Anterior cingulate cortex (tissue), 58 donors: ENCODE results near the gene NOMO2.
"Not testable (repeated sequence)": the region's sequence is repeated elsewhere in the genome, so short reads cannot be mapped to it uniquely, and the experiment has no call there.

Experiments
- DNase-seq, 58 donors: peaks; one replicate each; lab custom pipeline; 2025; lab: John Stamatoyannopoulos, UW

Gene NOMO2

DNA sequence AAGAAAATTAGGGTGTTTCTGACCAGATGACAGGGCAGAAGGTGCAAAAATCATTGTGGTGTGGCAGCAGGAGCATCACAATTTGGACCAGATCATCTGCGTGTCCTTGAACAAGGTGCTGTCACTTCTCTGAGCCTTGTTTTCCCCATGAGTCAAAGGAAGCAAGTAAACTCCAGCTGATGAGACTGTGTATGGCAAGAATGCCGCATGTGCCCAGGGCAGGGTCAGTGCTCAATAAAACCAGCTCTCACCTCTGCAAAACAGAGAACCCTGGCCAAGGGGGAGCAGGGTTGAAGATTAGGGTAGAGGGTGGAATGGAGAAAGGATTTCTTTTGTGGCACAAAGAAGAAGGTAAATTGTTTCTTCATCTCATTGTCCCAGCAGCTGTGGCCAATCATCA, 17.4 kb upstream of the NOMO2 start:
- DNase-seq, result not testable (repeated sequence)

DNA sequence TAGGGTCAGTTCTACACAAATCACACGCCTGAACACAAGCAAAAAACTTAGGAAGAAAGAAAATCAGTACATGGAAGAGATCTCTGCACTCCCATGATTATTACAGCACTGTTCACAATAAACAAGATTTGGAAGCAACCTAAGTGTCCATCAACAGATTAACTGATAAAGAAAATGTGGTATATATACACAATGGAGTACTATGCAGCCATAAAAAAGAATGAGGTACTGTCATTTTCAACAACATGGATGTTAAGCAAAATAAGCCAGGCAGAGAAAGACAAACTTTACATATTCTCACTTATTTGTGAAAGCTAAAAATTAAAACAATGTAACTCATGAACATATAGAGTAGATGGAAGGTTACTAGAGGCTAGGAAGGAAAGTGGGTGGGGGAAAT, 16.0 kb upstream of the NOMO2 start:
- not testable (repeated sequence) for DNase-seq

DNA sequence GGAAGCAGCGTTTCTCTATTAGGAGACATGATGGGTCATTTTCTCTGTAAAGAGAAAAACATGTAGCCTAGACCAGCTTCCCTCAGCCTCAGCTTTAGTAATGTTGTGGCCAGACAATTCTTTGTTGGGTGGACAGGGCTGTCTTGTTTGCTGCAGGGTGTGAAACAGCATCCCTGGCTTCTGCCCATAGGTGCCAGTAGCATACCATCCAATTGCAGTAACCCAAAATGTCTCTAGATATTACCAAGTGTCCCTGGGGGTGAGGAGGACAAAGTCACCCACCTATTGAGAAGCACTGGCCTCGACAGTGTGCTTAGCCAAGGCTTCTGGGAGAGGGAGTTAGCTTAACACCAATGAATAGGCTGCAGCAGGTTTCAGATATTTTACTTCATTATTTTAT, 14.0 kb upstream of the NOMO2 start:
- DNase-seq, result not testable (repeated sequence)

DNA sequence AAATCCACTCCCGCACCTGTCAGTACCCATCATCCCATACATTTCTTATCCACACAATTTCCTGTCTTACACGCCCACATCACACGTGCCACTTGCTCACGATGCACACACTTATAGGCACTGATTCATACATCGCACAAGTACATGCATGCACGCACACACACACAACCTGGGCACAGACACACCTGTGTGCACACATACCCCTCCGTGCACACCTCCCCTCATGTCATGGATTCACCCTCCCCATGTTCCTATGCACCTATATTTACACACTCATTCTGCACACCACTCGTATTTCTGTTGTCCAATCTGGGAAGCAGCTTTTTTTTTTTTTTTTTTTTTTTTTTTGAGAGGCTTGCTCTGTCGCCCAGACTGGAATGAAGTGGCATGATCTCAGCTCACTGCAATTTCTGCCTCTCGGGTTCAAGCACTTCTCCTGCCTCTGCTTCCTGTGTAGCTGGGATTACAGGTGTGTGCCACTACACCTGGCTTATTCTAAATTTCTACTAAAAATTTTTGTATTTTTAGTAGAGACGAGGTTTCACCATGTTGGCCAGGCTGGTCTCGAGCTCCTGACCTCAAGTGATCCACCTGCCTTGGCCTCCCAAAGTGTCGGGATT, 13.5 kb upstream of the NOMO2 start:
- not testable (repeated sequence) for DNase-seq

DNA sequence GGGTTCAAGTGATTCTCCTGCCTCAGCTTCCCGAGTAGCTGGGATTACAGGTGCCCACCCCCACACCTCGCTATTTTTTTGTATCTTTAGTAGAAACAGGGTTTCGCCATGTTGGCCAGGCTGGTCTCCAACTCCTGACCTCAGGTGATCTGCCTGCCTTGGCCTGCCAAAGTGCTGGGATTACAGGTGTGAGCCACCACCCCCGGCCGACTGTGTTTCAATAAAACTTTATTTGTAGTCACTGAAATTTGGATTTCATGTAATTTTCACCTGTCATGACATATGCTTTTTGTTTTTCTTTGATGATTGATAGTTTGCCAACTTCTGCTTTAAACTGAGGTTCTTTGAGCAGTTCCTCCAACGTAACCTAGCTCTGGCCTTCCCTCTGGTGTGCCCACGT, 12.0 kb upstream of the NOMO2 start:
- not testable (repeated sequence) for DNase-seq

DNA sequence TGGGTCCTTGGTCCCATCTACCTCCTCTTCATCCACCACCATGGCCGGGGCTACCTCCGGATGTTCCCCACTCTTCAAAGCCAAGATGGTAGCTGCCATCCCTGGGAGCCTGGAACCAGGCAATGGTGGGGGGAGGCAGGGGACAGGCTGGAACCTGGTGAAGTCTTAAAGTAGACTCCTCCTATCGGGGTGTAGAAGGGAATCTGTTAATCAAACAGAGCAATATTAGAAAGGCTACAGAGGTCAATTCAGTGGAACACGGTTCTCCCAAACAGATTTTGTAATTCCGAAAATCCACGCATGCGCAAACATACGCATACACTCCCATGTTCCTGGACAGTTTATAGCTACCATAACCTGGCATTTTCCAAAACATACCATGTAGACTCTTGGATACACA, 11.1 kb upstream of the NOMO2 start:
- not testable (repeated sequence) for DNase-seq

DNA sequence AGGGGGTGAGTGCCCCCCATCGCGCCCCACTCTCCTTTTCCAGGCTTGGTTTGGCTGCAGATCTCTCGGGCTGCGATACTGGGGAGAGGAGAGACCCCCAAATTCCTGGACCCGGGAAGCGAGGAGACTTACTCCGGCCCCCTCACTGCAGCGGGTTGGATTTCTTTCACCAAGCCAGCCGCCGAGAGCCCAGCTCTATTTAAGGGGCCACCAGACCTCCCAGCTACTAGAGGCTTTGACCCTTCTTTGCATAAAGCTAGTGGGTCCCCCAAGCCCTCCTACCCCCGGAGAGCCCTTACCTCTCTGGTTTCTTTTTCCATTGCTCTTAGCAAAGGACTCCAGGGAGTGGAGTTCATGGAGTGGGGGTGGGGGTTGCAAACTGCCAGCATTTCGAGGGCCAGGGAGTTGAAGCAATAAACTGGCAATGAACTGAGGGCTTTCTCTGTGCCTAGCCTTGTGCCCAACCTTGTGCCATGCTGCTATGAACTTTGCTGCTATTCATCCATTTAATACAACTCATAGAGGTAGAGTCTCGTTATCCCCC, 9.5 kb upstream of the NOMO2 start:
- not testable (repeated sequence) for DNase-seq

DNA sequence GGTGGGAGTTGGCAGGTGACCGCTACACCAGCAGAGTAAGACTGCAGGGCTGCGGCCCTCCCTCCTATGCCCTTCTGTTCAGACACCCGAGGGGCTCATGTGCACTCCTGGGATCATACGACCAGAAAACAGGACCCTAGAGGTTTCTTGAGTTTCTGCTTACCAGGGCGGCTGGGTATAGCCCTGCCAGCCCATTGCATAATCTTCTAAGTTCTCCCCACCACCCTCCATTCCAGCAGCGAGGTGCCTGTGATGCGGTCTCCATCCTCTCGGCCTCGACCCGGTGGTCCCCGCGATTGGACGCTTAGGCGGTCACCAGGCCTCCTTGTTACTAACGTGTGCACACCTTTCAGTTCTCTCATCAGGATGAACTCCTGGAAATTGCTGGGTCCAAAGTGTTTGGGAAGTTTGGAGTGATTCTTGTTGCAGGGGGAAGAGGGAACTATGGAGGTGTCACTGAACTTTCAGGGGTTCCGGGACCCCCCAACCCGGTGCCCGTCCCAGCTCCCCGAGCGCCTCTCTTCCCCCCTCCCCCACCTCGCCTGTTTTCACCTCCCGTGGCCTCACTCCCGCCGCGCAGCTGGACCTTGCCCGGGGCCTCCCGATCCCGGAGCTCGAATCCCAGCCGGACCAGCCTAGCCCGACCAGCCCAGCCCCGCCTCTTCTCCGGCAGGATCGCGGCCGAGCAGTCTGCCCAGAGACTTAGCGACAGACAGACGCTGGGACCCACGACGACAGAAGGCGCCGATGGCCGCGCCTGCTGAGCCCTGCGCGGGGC, 8.8 kb upstream of the NOMO2 start:
- DNase-seq, result not testable (repeated sequence)

DNA sequence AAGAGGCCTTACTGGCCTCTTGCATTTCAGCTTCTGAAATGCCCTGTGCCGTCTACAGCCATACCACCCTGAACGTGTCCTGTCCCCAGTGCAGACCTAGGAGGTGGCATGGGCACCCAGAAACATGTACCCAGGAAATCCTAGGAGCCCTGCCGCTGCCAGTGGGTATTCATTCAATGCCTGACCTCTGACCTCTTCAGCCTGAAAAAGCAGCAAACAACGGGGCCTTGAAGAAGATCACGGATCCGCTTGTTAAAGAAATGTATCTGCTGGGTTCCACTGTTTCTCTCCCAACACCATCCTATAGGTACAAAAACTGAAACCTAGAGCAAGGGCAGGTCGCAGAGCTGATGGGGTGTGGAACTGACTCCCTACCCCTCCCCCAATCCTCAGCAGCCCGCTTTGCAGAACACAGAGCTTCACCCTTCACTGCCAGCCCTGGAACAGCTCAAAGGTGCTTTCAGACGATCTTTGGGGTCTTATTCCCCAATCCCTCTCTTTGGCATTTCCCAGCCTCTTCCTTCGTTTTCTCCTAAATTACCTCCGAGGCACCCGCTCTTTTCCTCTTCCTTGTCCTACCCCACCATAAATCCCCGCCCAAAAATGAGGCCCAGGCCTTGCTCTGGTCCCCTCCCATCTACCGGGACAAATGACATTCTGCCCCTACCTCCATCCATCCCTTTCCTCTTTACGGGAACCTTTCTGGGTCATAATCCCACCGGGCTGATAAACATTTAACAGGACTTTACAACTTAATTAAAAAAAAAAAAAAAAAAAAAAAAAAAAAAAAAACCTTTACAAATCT, 1.3 kb downstream of the NOMO2 start:
- not testable (repeated sequence) for DNase-seq

DNA sequence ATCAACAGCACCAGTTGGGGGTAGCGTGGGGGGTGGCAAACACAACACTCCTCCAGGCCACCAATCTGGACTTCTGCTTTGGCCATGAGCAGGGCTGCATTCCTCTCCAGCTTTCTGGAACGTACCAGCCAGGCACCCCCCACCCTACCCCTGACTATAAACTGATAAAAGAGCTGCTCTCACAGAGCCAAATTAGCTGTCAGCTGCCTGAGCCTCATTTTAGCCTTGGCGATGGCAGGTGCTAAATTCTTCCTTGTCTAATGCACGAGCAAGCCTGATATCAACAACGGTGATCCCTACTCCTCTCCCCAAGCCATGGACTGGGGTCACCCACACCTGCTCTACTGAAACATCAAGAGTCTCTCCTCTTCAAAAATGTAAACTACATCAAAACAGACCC, 8.2 kb downstream of the NOMO2 start:
- not testable (repeated sequence) for DNase-seq

DNA sequence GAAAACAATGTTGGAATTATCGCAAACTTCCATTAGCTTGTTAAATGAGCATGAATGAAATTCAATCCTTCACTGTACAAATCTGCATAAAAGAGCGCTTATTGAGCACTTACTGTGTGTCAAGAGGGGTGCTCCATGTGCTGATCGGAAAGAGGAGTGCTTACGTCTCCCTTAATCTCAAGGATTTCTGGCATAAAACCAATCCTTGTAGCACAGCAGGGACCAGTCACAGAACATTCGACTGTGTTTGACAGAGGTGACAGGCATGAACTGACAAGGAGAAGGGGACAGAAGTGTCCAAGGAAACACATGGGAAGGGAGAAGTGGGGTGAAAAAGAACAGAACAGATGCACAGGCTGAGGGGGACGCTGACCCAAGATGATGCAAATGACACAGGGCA, 14.5 kb downstream of the NOMO2 start:
- DNase-seq, result not testable (repeated sequence)

DNA sequence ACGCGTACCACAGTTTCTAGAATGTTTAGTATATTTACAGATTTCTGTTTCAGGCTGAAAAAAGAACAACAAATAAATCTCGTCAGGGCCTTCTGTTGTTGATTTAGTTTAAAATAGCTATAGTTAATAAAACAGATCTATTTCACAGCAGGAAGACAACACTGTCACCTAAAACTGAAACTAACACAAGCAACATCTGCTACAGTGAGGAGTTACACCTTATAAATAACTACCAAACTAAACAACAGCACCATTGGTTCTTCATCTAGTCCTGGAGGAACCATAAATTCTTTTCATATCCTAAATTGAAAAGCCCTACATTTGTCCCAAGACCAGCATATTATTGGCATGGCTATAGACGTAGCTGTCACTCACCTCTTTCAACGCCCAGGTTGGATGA, 15.0 kb downstream of the NOMO2 start:
- not testable (repeated sequence) for DNase-seq

DNA sequence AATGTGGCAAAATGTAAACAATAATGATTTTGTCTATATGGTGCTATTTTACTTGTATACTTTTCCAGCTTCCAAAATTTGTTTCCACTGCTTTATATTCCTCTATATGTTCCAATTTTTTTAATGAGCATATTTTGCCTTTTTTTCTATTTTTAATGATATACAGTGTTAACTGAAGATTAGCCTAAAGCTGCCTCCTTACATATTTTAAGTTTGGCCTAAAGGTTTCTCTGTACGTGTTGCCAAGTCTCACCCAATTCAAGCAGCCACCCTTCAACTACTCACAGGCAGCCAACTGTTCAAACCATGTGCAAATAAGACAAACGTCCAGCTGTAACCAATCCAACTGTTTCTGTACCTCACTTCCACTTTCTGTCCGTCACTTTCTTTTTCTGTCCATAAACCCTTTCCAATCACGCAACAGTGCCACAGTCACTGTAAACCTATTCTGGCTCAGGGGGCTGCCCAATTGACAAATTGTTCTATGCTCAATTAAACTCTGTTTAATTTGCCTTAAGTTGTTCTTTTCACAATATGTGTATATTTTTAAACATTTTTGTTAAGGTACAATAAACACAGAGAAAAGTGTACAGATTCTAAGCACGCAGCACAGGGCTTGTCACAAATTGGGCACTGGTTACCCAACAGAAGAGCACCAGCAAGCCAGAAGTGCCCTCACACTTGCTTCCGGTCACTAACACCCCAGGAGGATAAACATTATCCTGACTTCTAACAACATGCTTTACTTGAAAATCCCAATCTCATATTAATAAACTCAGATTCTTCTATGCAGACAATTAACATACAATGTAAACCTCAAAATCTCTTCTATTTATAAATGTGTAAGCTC, 17.4 kb downstream of the NOMO2 start:
- not testable (repeated sequence) for DNase-seq

DNA sequence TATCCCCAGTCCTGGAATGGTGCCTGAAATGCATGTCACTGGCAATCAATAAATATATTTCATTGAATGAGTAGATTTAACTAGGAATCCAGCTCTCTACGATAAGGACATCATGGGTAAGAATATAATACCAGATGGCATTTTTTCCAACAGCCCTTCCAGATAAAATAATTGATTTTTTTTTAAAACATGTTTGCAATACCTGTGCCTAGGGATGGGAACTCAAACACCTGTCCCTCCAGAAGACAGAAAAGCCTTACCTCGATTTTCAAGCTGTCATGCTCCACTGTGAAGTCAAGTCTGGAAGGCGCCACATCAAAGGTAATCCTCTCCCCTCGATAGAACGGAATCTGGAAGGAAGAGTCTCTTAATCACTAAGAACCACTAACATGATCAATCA, 20.0 kb downstream of the NOMO2 start:
- not testable (repeated sequence) for DNase-seq

DNA sequence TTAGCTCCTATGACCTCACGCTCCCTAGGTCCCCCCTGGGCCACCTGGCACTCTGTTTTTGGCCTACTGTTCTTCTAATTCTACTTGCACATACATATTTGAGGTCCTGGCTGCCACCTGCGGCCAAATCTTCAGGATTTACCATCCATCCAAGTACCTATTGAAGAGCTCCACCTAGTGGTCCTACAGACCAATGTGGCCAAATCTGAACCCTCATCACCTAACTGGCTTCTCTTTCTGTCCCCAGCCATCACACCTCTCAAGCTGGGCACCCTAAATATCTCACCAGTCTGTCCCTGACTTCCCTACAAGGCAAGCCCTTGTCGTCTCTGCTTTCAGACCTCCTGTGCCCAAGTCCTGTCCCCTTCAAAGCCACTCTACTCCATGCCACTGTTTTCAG, 24.9 kb downstream of the NOMO2 start:
- DNase-seq, result not testable (repeated sequence)

DNA sequence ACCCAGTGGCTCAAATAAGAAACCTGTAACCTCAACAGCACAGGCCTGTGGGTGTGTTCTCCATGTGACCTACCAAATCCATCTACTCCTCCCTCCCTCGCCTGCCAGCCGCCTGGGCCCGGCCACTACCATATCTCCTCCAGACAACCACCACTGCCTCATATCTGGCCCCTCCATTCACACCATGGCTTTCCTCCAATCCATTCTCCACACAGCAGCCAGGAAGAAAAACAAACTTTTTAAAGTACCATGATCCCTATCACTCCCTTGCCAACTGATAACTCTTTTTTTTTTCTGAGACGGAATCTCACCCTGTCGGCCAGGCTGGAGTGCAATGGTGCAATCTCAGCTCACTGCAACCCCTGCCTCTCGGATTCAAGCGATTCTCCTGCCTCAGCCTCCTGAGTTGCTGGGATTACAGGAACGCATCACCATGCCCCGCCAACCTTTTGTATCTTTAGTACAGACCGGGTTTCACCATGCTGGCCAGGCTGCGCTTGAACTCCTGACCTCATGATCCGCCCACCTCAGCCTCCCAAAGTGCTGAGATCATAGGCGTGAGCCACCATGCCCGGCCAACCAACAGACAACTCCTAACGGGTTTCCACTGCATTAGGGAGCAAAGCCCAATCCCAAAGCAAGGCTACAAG, 26.3 kb downstream of the NOMO2 start:
- DNase-seq, result not testable (repeated sequence)

DNA sequence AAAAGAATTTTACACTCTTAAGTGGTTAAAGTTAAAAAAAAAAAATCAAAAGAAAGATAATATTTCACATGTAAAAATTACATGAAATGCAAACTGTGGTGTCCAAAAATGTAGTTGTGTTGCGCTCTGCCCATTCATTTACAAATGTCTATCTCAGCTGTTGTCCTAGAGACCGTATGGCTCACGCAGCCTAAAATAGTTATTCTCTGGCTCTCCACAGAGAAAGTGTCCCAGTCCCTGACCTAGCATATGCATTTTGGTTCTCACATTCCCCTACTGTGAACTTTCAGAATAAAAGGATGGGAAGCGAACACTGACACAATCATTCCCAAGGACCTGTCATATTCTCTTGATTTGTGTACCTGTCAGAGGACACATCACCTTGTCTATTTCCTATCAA, 27.6 kb downstream of the NOMO2 start:
- DNase-seq, result not testable (repeated sequence)

DNA sequence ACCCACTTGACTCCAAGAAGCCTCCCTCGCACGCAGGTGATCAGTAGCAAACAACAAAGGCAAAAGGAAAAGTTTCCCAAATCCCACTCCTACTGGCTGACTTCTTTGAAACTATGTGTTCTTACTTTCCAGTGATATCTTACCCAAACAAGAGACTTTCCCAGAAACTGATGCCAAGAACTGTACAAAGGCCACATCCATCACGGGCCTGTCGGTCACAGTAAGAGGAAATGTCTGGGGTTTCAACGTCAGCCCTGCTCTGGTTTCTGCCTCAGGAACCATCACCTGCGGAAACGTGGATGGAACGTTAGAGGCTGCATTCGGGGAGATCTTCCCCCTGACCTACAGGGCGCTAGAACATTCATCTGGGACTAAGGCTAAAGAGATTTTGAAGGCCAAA, 30.6 kb downstream of the NOMO2 start:
- not testable (repeated sequence) for DNase-seq

DNA sequence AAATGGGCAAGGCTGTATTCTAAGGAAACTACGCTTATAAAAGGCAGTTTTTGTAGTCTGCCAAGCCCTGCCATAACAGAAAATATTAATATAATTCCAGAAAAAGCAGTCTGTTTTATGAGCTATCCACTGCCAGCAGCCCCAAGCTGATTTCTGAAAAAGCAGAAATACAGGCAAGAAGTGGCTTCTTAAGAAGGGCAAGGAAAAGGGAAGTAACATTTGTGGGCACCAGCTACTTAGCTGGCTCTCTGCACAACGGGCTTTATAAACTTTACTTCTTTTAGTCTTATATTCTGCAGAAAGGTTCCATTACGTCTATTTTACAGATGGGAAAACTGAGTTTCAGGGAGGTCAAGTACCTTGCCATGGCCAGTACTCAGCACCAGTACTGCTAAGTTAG, 31.6 kb downstream of the NOMO2 start:
- DNase-seq, result not testable (repeated sequence)
